ENCODE data around the gene STAC3.

DNA sequence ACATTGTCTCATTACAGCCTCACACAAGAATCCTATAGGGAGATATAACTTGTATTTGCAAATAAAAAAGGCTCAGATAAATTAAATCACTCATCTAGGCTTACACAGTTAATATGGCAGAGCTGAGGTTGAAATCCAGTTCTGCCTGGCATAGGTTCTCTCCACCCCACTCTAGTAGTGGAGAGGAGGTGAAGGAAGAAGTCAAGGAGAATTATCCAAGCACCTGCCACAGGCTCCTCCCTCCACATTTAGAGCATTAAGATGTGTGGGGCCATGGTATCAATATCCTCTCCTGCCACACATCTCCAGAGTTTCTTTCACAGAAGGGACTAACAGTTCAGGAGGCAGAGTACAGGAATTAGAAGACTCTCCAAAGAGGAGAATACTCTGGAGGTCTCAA, 22.5 kb upstream of the STAC3 start:
- TF ChIP-seq POLR2A (IDR thresholded peaks at IDR 0.05) = no peak
- TF ChIP-seq CTCF (IDR thresholded peaks at IDR 0.05 in 4 of 5, conservative IDR thresholded peaks at IDR 0.05 in 1 of 5) = no peak
